AG04449 (cell line): ENCODE results near the gene PPM1A.

Experiments
- CTCF ChIA-PET: fragments of 350-600 bp; formaldehyde crosslinking; extraction: SDS; loops from one replicate; lab custom pipeline; 2021; ENCODE audit warnings: antibody characterized with exemption; lab: Yijun Ruan, JAX
- POLR2A ChIA-PET: fragments of 400-600, 350-600 bp; formaldehyde crosslinking; extraction: SDS; loops from one replicate; lab custom pipeline; 2020; ENCODE audit warnings: antibody characterized with exemption, inconsistent platforms; lab: Yijun Ruan, JAX
- DNase-seq: peaks from one replicate; pipeline ENCODE4 v3.0.0-alpha.2; 2010; ENCODE audit warnings: low read depth, low spot score
- H3K4me3 ChIP-seq: 2 replicates; pipeline ENCODE4 v1.5.1; 2011; ENCODE audit warnings: low read depth, mild to moderate bottlenecking, control low read depth, low read length
- TF ChIP-seq, protein P1 (sequence below): IDR thresholded peaks from one replicate; pipeline ENCODE4 v1.5.1; 2011; ENCODE audit warnings: mild to moderate bottlenecking, moderate library complexity, low read length, control low read depth, inconsistent platforms; ENCODE audit not compliant: insufficient read depth; ENCODE audit errors: missing control alignments

The PPM1A gene

GRCh38 chr14:60265163-60265562 is 16.1 kb downstream of the PPM1A start:
- TF ChIP-seq, protein P1, sequence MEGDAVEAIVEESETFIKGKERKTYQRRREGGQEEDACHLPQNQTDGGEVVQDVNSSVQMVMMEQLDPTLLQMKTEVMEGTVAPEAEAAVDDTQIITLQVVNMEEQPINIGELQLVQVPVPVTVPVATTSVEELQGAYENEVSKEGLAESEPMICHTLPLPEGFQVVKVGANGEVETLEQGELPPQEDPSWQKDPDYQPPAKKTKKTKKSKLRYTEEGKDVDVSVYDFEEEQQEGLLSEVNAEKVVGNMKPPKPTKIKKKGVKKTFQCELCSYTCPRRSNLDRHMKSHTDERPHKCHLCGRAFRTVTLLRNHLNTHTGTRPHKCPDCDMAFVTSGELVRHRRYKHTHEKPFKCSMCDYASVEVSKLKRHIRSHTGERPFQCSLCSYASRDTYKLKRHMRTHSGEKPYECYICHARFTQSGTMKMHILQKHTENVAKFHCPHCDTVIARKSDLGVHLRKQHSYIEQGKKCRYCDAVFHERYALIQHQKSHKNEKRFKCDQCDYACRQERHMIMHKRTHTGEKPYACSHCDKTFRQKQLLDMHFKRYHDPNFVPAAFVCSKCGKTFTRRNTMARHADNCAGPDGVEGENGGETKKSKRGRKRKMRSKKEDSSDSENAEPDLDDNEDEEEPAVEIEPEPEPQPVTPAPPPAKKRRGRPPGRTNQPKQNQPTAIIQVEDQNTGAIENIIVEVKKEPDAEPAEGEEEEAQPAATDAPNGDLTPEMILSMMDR, result no peak
- DNase-seq, result no peak
- ChIA-PET CTCF (interaction anchor here (1.3 to 2.5 kb wide), 3 partner anchors 10 to 14 kb away, joined by 3 to 13 read pairs (median 4); no protein-coding TSS in a partner anchor), POLR2A (no interaction called here)
- H3K4me3 ChIP-seq, result no peak overlapping the region

DNA sequence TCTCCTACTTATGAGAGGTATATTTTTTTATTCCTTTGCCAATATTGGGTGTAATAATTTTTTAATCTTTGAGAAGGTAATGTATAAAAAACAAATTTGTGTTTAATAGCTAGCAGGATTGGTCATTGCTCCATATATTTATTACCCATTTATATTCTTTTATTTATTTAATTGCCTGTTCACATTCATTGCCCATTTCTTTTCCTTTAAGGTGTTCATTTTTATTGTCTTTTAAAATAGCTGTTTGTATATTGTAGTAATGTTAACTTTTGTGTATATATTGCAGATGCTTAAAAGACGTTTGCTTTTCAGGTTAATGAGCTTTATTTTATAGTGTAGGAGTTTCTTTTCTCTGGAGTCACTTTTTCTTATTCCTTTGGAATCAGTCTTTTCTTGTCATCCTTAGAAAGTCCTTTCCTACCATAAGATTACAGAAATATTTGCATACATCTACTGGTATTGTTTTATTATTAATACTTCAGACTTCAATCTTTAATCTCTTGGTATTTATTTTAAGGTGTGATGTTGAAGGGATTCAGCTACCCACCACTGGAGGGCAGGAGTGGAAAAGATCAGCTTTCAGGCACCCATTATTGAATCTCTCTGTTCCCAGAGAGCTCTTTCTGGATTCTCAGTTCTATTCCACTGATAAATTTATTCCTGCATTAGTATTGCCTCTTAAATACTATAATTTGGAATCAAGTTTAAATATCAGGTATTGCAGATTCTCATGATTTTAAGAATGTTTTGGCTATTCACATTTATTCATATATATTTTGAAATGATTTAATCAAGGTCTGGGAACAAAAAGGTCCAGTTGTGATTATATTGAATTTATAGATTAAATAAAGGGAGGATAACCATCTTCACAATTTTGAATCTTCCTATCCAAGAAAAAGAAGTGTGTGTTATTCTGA is 17.3 kb downstream of the PPM1A start:
- ChIA-PET POLR2A (no interaction called here), CTCF (interaction anchor here (0.8 to 2.5 kb wide), 5 partner anchors 9 to 15 kb away, joined by 3 to 13 read pairs (median 4); no protein-coding TSS in a partner anchor)
- no peak for DNase-seq
- no peak overlapping the region for H3K4me3 ChIP-seq
- TF ChIP-seq, protein P1, result no peak

GRCh38 chr14:60272177-60272576 is 23.2 kb downstream of the PPM1A start:
- ChIA-PET POLR2A (no interaction called here), CTCF (no interaction called here)
- no peak for DNase-seq
- H3K4me3 ChIP-seq, result no peak overlapping the region
- TF ChIP-seq, protein P1, result no peak

- H3K4me3 ChIP-seq, result no peak overlapping the region
- POLR2A ChIA-PET, result no interaction called here
- DNase-seq, result no peak
- TF ChIP-seq, protein P1, result no peak
- CTCF ChIA-PET, result interaction anchor here (1.3 kb wide), 1 partner anchor 18 kb away, joined by 3 read pairs; no protein-coding TSS in a partner anchor
These were observed 24.9 kb downstream of the PPM1A start for GRCh38 chr14:60273956-60274355.

GRCh38 chr14:60274448-60274847 is 25.4 kb downstream of the PPM1A start:
- DNase-seq, result no peak
- TF ChIP-seq, protein P1, result no peak
- no peak overlapping the region for H3K4me3 ChIP-seq
- CTCF ChIA-PET, result interaction anchor here (1.3 kb wide), 2 partner anchors 19 to 1011 kb away, joined by 3 read pairs; no protein-coding TSS in a partner anchor
- POLR2A ChIA-PET, result no interaction called here

DNA sequence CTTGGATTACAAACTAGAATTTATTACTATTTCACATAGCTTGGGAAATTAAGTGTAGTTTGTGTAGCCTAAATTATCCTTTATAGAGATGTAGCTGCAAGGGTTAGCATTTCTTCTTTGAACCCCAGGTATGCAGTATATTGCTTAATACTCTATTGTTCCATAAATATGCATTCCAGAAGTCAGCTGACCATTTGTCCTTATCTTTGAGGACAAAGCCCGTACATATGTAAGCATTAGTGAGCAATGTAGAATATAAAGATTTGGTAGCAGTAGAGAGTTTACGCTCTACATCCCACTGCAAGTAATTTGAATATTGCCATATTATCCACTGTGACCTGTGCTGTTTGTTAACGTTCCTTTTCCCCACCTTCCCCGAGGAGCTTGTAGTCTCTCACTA is 26.9 kb downstream of the PPM1A start:
- ChIA-PET CTCF (interaction anchor here (0.7 to 1.3 kb wide), 2 partner anchors 10 to 1010 kb away, joined by 3 to 4 read pairs; no protein-coding TSS in a partner anchor), POLR2A (no interaction called here)
- TF ChIP-seq, protein P1, result no peak
- no peak for DNase-seq
- H3K4me3 ChIP-seq, result no peak overlapping the region
